ENCODE measurements around the gene SCUBE3. TPM values are rescaled to one million over a fixed set of nuclear protein-coding genes. Genes with fewer than 3 reads are reported as not detected.

Gene SCUBE3
- total RNA-seq, 1 donor from 2014 or later, result 1.2 TPM

- H3K4me3 ChIP-seq (ENCODE audit: low read depth, low read length), result no peak overlapping the region
- no peak for DNase-seq (ENCODE audit: low read depth)
- TF ChIP-seq CTCF (conservative IDR thresholded peaks at IDR 0.05; ENCODE audit: low read depth, low read length), result no peak
Observed at GRCh38 chr6:35215665-35216411, 2.1 kb downstream of the SCUBE3 start.

GRCh38 chr6:35216412-35216732 lies 2.6 kb downstream of the SCUBE3 start:
- no peak overlapping the region for H3K4me3 ChIP-seq (ENCODE audit: low read depth, low read length)
- TF ChIP-seq CTCF (conservative IDR thresholded peaks at IDR 0.05; ENCODE audit: low read depth, low read length), result no peak
- no peak for DNase-seq (ENCODE audit: low read depth)

GRCh38 chr6:35216851-35217811 lies 3.4 kb downstream of the SCUBE3 start:
- no peak for DNase-seq (ENCODE audit: low read depth)
- H3K4me3 ChIP-seq (ENCODE audit: low read depth, low read length), result no peak overlapping the region
- TF ChIP-seq CTCF (conservative IDR thresholded peaks at IDR 0.05; ENCODE audit: low read depth, low read length), result no peak

GRCh38 chr6:35218021-35218420 lies 4.3 kb downstream of the SCUBE3 start:
- H3K4me3 ChIP-seq (ENCODE audit: low read depth, low read length), result no peak overlapping the region
- TF ChIP-seq CTCF (conservative IDR thresholded peaks at IDR 0.05; ENCODE audit: low read depth, low read length), result no peak
- DNase-seq (ENCODE audit: low read depth), result no peak

- TF ChIP-seq CTCF (conservative IDR thresholded peaks at IDR 0.05; ENCODE audit: low read depth, low read length), result no peak
- no peak overlapping the region for H3K4me3 ChIP-seq (ENCODE audit: low read depth, low read length)
- no peak for DNase-seq (ENCODE audit: low read depth)
Observed at GRCh38 chr6:35218456-35218855, 4.7 kb downstream of the SCUBE3 start.

- no peak for DNase-seq (ENCODE audit: low read depth)
- no peak overlapping the region for H3K4me3 ChIP-seq (ENCODE audit: low read depth, low read length)
- TF ChIP-seq CTCF (conservative IDR thresholded peaks at IDR 0.05; ENCODE audit: low read depth, low read length), result no peak
Observed at GRCh38 chr6:35219683-35220326, 6.0 kb downstream of the SCUBE3 start.

All from epithelial cell of proximal tubule (primary cell).